GM19397 (cell line): Measurements from ENCODE around the gene EDRF1.
"Not testable (repeated sequence)": the region's sequence is repeated elsewhere in the genome, so short reads cannot be mapped to it uniquely, and the experiment has no call there.

Source experiments
- ATAC-seq: cut with Tn5 transposase; IDR thresholded peaks from one replicate; pipeline ENCODE4 v1.9.1; 2021; ENCODE audit warnings: mild to moderate bottlenecking, moderate library complexity; ENCODE audit not compliant: unreplicated experiment

EDRF1 gene

GRCh38 chr10:125700355-125700911, 19.1 kb upstream of the EDRF1 start:
- ATAC-seq = no peak

GRCh38 chr10:125707541-125708468, 11.7 kb upstream of the EDRF1 start:
- no peak for ATAC-seq

DNA sequence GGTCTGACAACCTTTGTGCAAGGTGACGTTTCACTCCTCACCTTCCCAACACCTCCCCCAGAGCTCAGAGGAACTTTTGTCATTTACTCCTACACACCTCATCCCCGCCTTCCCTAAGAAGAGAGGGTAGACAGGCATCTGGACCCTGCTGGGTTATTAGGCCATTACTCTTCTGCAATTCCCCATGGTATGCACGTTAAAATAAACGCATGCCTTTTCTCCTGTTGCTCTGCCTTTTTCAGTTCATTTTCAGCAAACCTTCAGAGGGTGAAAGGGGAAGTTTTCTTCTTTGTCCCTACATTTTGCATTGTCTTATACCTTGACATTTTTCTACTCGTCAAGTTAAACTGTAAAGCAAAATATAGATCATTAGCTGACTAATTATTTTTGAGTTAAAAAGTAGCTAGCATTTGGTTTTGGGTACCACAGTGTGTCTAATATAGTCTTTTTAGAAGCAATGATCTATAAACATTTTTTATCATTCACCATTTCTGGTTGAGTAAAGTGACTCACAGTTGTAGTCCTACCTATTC, 10.5 kb upstream of the EDRF1 start:
- peak; percentile 49 for ATAC-seq

DNA sequence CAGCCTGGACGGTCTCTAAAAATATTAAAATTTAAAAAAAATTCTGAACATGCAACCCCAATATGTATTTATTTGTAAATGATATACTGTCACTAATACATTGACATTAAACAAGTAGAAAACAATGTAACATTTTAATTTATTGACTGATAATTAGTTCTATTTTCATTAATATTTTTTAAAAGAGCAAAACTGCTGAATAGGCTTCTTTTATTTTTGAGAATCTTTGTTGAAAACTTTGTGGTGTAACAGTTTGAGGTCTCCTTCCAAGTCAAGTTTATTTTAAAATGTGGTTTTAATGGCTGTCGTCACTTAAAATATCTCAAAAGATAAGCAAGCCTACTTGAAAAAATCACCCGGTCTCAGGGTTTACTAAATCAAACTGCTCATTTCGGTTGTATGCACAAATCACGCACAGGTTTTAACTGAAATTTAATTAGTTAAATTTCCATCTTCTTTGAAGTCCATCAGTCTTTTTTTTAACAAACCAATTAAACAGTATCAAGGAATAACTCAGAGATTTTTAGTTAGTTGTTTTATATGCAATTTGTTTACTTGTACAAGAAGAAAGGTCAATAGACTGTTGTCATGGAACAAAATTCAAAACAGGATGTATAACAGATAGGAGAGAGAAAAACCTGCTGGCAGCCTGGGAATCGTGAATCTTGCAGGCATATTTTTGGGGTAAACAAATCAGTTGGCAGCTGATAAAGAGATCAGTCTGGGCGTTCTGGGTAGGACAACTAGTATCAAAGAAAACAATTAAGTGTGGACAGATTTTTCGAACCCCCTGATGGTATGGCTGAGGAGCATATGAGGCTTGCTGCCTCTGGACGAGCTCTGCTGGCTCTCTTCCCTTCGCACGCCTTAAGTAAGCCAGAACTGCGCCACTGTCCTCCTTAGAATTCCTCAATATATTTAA, 9.7 kb upstream of the EDRF1 start:
- no peak for ATAC-seq

- ATAC-seq = no peak
Measured at GRCh38 chr10:125711110-125711750, 8.3 kb upstream of the EDRF1 start.

DNA sequence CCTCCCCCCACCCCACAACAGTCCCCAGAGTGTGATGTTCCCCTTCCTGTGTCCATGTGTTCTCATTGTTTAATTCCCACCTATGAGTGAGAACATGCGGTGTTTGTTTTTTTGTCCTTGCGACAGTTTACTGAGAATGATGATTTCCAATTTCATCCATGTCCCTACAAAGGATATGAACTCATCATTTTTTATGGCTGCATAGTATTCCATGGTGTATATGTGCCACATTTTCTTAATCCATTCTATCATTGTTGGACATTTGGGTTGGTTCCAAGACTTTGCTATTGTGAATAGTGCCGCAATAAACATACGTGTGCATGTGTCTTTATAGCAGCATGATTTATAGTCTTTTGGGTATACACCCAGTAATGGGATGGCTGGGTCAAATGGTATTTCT, 4.8 kb upstream of the EDRF1 start:
- not testable (repeated sequence) for ATAC-seq

DNA sequence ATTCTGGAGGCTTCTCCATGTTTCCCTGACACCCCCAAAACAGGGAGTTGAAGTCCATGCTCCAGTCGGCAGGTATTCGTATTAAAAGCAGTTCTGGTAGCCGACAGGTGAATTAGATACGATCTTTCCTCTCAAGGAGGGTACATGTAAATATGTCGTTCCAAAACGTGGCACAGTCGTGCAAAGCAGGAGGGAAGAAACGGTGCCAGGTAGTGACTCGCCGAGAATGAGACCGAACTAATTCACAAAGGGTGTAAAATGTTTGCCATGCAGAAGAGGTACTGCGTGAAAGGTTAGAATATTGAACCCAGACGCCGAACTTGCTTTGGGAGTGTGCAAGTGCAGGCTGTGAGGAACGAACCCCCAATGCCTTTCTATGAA, 483 bp downstream of the EDRF1 start:
- no peak for ATAC-seq

GRCh38 chr10:125721035-125721434, 1.5 kb downstream of the EDRF1 start:
- peak; percentile 47 for ATAC-seq

DNA sequence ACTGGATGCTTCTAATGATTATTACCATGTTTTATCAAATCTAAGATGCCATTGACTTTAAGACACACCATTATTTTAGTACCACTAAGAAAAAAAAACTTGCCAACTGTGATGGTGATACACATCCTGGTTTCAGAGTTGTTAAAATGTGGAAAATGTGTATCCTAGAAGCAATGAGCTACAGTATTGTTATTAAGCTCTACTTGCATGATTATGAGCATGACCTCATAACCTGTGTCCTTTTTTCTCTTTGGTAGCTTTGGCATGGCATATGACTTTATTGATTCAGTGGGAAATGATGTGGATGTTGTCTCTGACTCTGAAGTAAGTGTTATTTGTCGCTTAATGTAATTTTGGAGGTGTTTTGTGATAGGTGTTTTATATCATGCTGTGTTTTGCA, 3.3 kb downstream of the EDRF1 start:
- no peak for ATAC-seq

GRCh38 chr10:125726914-125727313, 7.4 kb downstream of the EDRF1 start:
- no peak for ATAC-seq

DNA sequence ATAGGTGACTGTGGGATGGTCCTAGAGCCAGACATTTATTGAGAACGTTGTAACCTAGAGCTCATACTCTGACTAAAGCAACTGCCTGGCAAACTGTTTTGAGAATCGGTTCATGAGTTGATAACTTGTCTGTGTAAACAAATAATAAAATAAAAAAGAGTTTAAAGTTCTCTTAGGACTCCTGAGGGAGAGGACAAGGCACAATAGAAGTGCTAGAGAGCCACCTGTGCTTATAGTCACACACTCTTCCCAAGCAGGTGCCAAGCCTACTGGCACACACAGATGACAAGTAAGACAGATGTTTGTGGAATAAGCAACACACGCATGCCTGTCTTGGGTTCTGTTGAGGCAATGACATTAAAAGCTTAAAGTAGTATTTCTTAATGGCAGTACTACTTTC, 7.9 kb downstream of the EDRF1 start:
- no peak for ATAC-seq

GRCh38 chr10:125734148-125734547, 14.6 kb downstream of the EDRF1 start:
- no peak for ATAC-seq

- ATAC-seq = no peak
Measured at GRCh38 chr10:125734823-125735222, 15.3 kb downstream of the EDRF1 start.

DNA sequence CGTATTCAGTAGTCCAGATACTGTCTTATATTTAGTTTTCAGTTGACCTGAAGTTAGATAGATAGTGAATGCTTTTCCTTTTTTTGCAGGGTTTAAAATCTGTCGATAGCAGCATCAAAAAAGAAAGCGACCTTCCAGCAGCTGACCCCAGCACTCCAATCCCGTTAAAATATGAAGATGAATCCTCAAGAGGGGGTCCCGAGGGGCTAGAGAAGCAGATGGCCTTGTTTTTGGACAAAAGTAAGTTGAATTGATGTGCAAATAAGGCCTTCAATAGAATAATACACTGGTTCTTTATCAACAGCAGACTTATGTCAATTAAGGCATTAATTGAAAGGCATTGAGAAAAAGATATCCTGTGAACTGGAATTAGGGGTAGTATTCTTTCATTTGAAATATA, 18.7 kb downstream of the EDRF1 start:
- ATAC-seq = no peak

GRCh38 chr10:125739994-125740679, 20.6 kb downstream of the EDRF1 start:
- no peak for ATAC-seq

DNA sequence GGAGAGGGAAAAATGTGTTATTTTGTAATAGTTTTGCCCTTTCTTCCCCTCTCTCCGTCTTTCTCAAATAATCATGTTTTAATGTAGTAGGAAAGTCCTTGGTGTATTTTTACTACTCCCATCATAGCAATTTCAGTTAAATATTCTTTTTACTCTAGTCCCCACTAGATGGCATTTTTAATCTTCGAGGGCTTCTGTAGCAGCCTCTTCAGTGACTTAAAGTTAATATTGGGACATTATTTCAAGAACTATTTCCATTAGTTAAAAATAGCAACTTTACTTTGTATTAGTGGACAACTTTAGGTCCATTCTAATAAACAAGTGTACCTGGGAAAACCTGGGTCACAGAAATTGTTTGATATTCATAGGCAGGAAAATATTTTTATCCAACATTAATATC, 23.0 kb downstream of the EDRF1 start:
- ATAC-seq = no peak

DNA sequence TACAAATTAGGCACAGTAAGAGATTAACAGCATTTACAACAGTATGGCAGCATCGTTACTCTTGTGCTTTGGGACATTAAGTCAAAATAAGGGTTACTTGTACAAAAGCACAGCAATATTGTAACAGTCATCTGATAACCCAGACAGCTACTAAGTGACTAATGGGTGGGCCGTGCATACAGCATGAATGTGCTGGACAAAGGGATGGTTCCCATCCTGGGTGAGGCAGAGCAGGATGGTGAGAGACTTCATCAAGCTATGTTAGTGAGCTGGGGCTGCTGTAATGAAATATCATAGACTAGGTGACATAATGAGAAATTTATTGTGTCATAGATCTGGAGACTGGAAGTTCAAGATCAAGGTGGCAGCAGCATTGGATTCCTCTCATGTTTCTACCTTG, 25.4 kb downstream of the EDRF1 start:
- ATAC-seq = no peak

- no peak for ATAC-seq
Measured at GRCh38 chr10:125747417-125747816, 27.9 kb downstream of the EDRF1 start.

DNA sequence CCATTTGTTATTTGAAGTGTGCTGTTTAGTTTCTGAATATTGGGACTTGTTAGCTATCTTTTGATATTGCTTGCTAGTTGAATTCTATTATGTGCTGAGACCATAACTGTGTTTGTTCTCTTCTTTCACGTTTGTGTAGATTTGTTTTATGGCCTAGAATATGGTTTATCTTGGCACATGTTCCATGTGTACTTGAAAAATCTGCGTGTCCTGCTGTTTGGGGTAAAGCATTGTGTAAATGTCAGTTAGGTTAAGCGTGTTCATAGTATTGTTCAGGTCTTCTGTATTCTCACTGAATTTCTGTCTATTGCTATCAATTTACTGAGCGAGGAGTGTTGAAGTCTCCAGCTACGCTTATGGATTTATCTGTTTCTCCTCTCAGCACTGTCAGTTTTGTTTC, 36.7 kb downstream of the EDRF1 start:
- ATAC-seq = no peak

GRCh38 chr10:125756853-125757487, 37.5 kb downstream of the EDRF1 start:
- no peak for ATAC-seq
